ENCODE measurements around the gene SLC8A1. TPM values are rescaled to one million over a fixed set of nuclear protein-coding genes. Genes with fewer than 3 reads are reported as not detected.

Gene SLC8A1
- total RNA-seq, 1 donor from 2014 or later = 958 TPM

- DNase-seq = no peak
- intact Hi-C loops (cut with DNase I) = no loop called here
- ATAC-seq (ENCODE audit: poor library complexity) = no peak
Observed at GRCh38 chr2:40127890-40128557, 323.9 kb downstream of the SLC8A1 start.

- intact Hi-C loops (cut with DNase I) = no loop called here
Observed at GRCh38 chr2:40127146-40127545, 324.7 kb downstream of the SLC8A1 start.

GRCh38 chr2:40126006-40126405, 325.9 kb downstream of the SLC8A1 start:
- DNase-seq (no peak), ATAC-seq (ENCODE audit: poor library complexity) (no peak)
- intact Hi-C loops (cut with DNase I) = no loop called here

More at GRCh38 chr2:40127146-40127545, 324.7 kb downstream of the SLC8A1 start:
- DNase-seq (no peak), ATAC-seq (ENCODE audit: poor library complexity) (no peak)

GRCh38 chr2:40123746-40124145, 328.1 kb downstream of the SLC8A1 start:
- no peak for DNase-seq
- no peak for ATAC-seq (ENCODE audit: poor library complexity)
- intact Hi-C loops (cut with DNase I) = no loop called here

GRCh38 chr2:40123326-40123725, 328.6 kb downstream of the SLC8A1 start:
- DNase-seq = no peak
- intact Hi-C loops (cut with DNase I) = no loop called here
- ATAC-seq (ENCODE audit: poor library complexity) = no peak

- intact Hi-C loops (cut with DNase I) = no loop called here
- ATAC-seq (ENCODE audit: poor library complexity) = no peak
Observed at GRCh38 chr2:40120957-40121356, 330.9 kb downstream of the SLC8A1 start.

GRCh38 chr2:40120026-40120425, 331.9 kb downstream of the SLC8A1 start:
- DNase-seq = no peak
- no peak for ATAC-seq (ENCODE audit: poor library complexity)
- intact Hi-C loops (cut with DNase I) = no loop called here

More at GRCh38 chr2:40120957-40121356, 330.9 kb downstream of the SLC8A1 start:
- no peak for DNase-seq

- ATAC-seq (ENCODE audit: poor library complexity) (no peak), DNase-seq (no peak)
- intact Hi-C loops (cut with DNase I) = no loop called here
Observed at GRCh38 chr2:40118622-40119021, 333.3 kb downstream of the SLC8A1 start.

GRCh38 chr2:40115894-40116293, 336.0 kb downstream of the SLC8A1 start:
- no peak for DNase-seq
- no peak for ATAC-seq (ENCODE audit: poor library complexity)
- intact Hi-C loops (cut with DNase I) = no loop called here

- intact Hi-C loops (cut with DNase I) = no loop called here
- ATAC-seq (ENCODE audit: poor library complexity) = peak; percentile 7
- DNase-seq = no peak
Observed at GRCh38 chr2:40115348-40115747, 336.5 kb downstream of the SLC8A1 start.

- DNase-seq = no peak
- intact Hi-C loops (cut with DNase I) = no loop called here
- peak; percentile 26 for ATAC-seq (ENCODE audit: poor library complexity)
Observed at GRCh38 chr2:40113997-40114396, 337.9 kb downstream of the SLC8A1 start.

GRCh38 chr2:40113272-40113968, 338.5 kb downstream of the SLC8A1 start:
- ATAC-seq (ENCODE audit: poor library complexity) (no peak), DNase-seq (no peak)
- intact Hi-C loops (cut with DNase I) = no loop called here

GRCh38 chr2:40109381-40109780, 342.5 kb downstream of the SLC8A1 start:
- ATAC-seq (ENCODE audit: poor library complexity) (no peak), DNase-seq (no peak)
- intact Hi-C loops (cut with DNase I) = no loop called here

GRCh38 chr2:40108851-40109250, 343.0 kb downstream of the SLC8A1 start:
- intact Hi-C loops (cut with DNase I) = no loop called here
- DNase-seq = no peak
- ATAC-seq (ENCODE audit: poor library complexity) = no peak

- ATAC-seq (ENCODE audit: poor library complexity) (no peak), DNase-seq (no peak)
- intact Hi-C loops (cut with DNase I) = no loop called here
Observed at GRCh38 chr2:40106061-40106460, 345.8 kb downstream of the SLC8A1 start.

- ATAC-seq (ENCODE audit: poor library complexity) (peak; percentile 15), DNase-seq (no peak)
- intact Hi-C loops (cut with DNase I) = no loop called here
Observed at GRCh38 chr2:40105593-40105992, 346.3 kb downstream of the SLC8A1 start.

- intact Hi-C loops (cut with DNase I) = no loop called here
- ATAC-seq (ENCODE audit: poor library complexity) (no peak), DNase-seq (no peak)
Observed at GRCh38 chr2:40103590-40103989, 348.3 kb downstream of the SLC8A1 start.

- ATAC-seq (ENCODE audit: poor library complexity) = no peak
- DNase-seq = no peak
- intact Hi-C loops (cut with DNase I) = no loop called here
Observed at GRCh38 chr2:40103163-40103562, 348.7 kb downstream of the SLC8A1 start.

- intact Hi-C loops (cut with DNase I) = no loop called here
- DNase-seq (no peak), ATAC-seq (ENCODE audit: poor library complexity) (no peak)
Observed at GRCh38 chr2:40102447-40102846, 349.4 kb downstream of the SLC8A1 start.

GRCh38 chr2:40101131-40101575, 350.7 kb downstream of the SLC8A1 start:
- DNase-seq (no peak), ATAC-seq (ENCODE audit: poor library complexity) (no peak)
- intact Hi-C loops (cut with DNase I) = no loop called here
